ENCODE measurements around the gene PLA2G12B. TPM values are rescaled to one million over a fixed set of nuclear protein-coding genes. Genes with fewer than 3 reads are reported as not detected.

The PLA2G12B gene
- total and polyA plus RNA-seq, 4 donors: 31.9 to 60.2 (median 47.3) TPM

GRCh38 chr10:72890086-72890485 is 64.5 kb downstream of the PLA2G12B start:
- TF ChIP-seq YY1 (IDR thresholded peaks at IDR 0.05) (no peak), FOXA2 (IDR thresholded peaks at IDR 0.05) (no peak), EGR1 (IDR thresholded peaks at IDR 0.05; ENCODE audit: low read depth in 2 of 2) (no peak), RAD21 (IDR thresholded peaks at IDR 0.05) (no peak), CTCF (IDR thresholded peaks at IDR 0.05; ENCODE audit: low read depth, low read length, missing input control) (no peak), TAF1 (conservative IDR thresholded peaks at IDR 0.05) (no peak), RXRA (IDR thresholded peaks at IDR 0.05) (no peak), ZBTB33 (IDR thresholded peaks at IDR 0.05) (no peak), HNF4A (conservative IDR thresholded peaks at IDR 0.05) (no peak), SP1 (IDR thresholded peaks at IDR 0.05) (no peak), GABPA (IDR thresholded peaks at IDR 0.05 in 1 of 2, conservative IDR thresholded peaks at IDR 0.05 in 1 of 2) (no peak), JUND (IDR thresholded peaks at IDR 0.05) (no peak), HNF4G (IDR thresholded peaks at IDR 0.05) (no peak)
- TF ChIP-seq, protein P1, sequence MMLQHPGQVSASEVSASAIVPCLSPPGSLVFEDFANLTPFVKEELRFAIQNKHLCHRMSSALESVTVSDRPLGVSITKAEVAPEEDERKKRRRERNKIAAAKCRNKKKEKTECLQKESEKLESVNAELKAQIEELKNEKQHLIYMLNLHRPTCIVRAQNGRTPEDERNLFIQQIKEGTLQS (IDR thresholded peaks at IDR 0.05): no peak

GRCh38 chr10:72889391-72889831 is 65.2 kb downstream of the PLA2G12B start:
- H3K4me1 ChIP-seq (ENCODE audit: control insufficient read depth in 4 of 4, insufficient read depth in 4 of 4, low read length in 3 of 4): peaks cover 0 to 11% (median 7%) of the 10 kb centered on the region in 4 donors
- H3K27me3 ChIP-seq (ENCODE audit: control insufficient read depth in 4 of 4, insufficient read depth in 4 of 4, low read length in 3 of 4): no peaks in the 10 kb centered on the region
- peaks cover 0 to 2% (median 0%) of the 10 kb centered on the region in 4 donors for H3K36me3 ChIP-seq (ENCODE audit: control insufficient read depth in 4 of 4, insufficient read depth in 3 of 4, low read depth in 1 of 4, low read length in 3 of 4)
- 59% methylated on average over 6 of the region's 6 CpGs for WGBS
- DNase-seq (ENCODE audit: low spot score): no peak
- H3K9me3 ChIP-seq (ENCODE audit: control insufficient read depth in 4 of 4, low read length in 3 of 4): no peaks in the 10 kb centered on the region
- H3K27ac ChIP-seq (ENCODE audit: low read depth in 1 of 2, low read length in 2 of 2): no peak overlapping the region
- TF ChIP-seq FOXA1 (IDR thresholded peaks at IDR 0.05): no peak
- TF ChIP-seq ZBTB33 (IDR thresholded peaks at IDR 0.05): no peak
- TF ChIP-seq HNF4G (IDR thresholded peaks at IDR 0.05): no peak
- no peak for TF ChIP-seq GABPA (IDR thresholded peaks at IDR 0.05 in 1 of 2, conservative IDR thresholded peaks at IDR 0.05 in 1 of 2)
- no peak for TF ChIP-seq EGR1 (IDR thresholded peaks at IDR 0.05; ENCODE audit: low read depth in 2 of 2)
- TF ChIP-seq CTCF (IDR thresholded peaks at IDR 0.05; ENCODE audit: low read depth, low read length, missing input control): no peak
- TF ChIP-seq, protein P1 (IDR thresholded peaks at IDR 0.05): no peak
- TF ChIP-seq JUND (IDR thresholded peaks at IDR 0.05): no peak
- no peak for TF ChIP-seq HNF4A (conservative IDR thresholded peaks at IDR 0.05)
- TF ChIP-seq YY1 (IDR thresholded peaks at IDR 0.05): no peak
- no peak for TF ChIP-seq RAD21 (IDR thresholded peaks at IDR 0.05)
- no peak for TF ChIP-seq RXRA (IDR thresholded peaks at IDR 0.05)
- TF ChIP-seq NR2F2 (IDR thresholded peaks at IDR 0.05): no peak
- no peak for TF ChIP-seq MAX (IDR thresholded peaks at IDR 0.05)
- TF ChIP-seq, protein P2, sequence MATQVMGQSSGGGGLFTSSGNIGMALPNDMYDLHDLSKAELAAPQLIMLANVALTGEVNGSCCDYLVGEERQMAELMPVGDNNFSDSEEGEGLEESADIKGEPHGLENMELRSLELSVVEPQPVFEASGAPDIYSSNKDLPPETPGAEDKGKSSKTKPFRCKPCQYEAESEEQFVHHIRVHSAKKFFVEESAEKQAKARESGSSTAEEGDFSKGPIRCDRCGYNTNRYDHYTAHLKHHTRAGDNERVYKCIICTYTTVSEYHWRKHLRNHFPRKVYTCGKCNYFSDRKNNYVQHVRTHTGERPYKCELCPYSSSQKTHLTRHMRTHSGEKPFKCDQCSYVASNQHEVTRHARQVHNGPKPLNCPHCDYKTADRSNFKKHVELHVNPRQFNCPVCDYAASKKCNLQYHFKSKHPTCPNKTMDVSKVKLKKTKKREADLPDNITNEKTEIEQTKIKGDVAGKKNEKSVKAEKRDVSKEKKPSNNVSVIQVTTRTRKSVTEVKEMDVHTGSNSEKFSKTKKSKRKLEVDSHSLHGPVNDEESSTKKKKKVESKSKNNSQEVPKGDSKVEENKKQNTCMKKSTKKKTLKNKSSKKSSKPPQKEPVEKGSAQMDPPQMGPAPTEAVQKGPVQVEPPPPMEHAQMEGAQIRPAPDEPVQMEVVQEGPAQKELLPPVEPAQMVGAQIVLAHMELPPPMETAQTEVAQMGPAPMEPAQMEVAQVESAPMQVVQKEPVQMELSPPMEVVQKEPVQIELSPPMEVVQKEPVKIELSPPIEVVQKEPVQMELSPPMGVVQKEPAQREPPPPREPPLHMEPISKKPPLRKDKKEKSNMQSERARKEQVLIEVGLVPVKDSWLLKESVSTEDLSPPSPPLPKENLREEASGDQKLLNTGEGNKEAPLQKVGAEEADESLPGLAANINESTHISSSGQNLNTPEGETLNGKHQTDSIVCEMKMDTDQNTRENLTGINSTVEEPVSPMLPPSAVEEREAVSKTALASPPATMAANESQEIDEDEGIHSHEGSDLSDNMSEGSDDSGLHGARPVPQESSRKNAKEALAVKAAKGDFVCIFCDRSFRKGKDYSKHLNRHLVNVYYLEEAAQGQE (IDR thresholded peaks at IDR 0.05): no peak
- no peak for TF ChIP-seq TAF1 (conservative IDR thresholded peaks at IDR 0.05)
- no peak for TF ChIP-seq FOXA2 (IDR thresholded peaks at IDR 0.05)
- no peak for TF ChIP-seq SP1 (IDR thresholded peaks at IDR 0.05)
- H3K9ac ChIP-seq (ENCODE audit: low read depth in 1 of 2, low read length in 2 of 2): no peak overlapping the region
- H3K4me3 ChIP-seq (ENCODE audit: low read depth in 1 of 3, low read length in 3 of 3): no peak overlapping the region

More at GRCh38 chr10:72890086-72890485, 64.5 kb downstream of the PLA2G12B start:
- Histone ChIP-seq H3K27ac (ENCODE audit: low read depth in 1 of 2, low read length in 2 of 2) (no peak overlapping the region), H3K9ac (ENCODE audit: low read depth in 1 of 2, low read length in 2 of 2) (no peak overlapping the region), H3K27me3 (ENCODE audit: control insufficient read depth in 4 of 4, insufficient read depth in 4 of 4, low read length in 3 of 4) (no peaks in the 10 kb centered on the region), H3K4me3 (ENCODE audit: low read depth in 1 of 3, low read length in 3 of 3) (no peak overlapping the region), H3K9me3 (ENCODE audit: control insufficient read depth in 4 of 4, low read length in 3 of 4) (no peaks in the 10 kb centered on the region), H3K36me3 (ENCODE audit: control insufficient read depth in 4 of 4, insufficient read depth in 3 of 4, low read depth in 1 of 4, low read length in 3 of 4) (peaks cover 0 to 2% (median 0%) of the 10 kb centered on the region in 4 donors), H3K4me1 (ENCODE audit: control insufficient read depth in 4 of 4, insufficient read depth in 4 of 4, low read length in 3 of 4) (peaks cover 0 to 11% (median 7%) of the 10 kb centered on the region in 4 donors)
- WGBS: 93% methylated on average over 2 of the region's 2 CpGs
- DNase-seq (ENCODE audit: low spot score): no peak
